RWPE2 (cell line): Measurements from ENCODE around the gene RRP7A.
A peak's percentile ranks its signal among the peaks of the same experiment; 100 is the strongest.

Source experiments
- ATAC-seq: fragments of 200-7000 bp; cut with Tn5 transposase; 3 replicates; pipeline ENCODE4 v1.9.1; 2021; ENCODE audit warnings: low read depth
- DNase-seq: peaks from one replicate; pipeline ENCODE4 v3.0.0-alpha.2; 2020; ENCODE audit warnings: low spot score
- H3K27ac ChIP-seq: fragments of 450-650 bp; 2 replicates; pipeline ENCODE4 v1.5.1; 2017; ENCODE audit warnings: mild to moderate bottlenecking; ENCODE audit not compliant: poor library complexity, severe bottlenecking
- H3K27me3 ChIP-seq: fragments of 250-450 bp; sonication (Bioruptor Pico); 2 replicates; pipeline ENCODE4 v1.5.1; 2021; ENCODE audit warnings: mild to moderate bottlenecking, moderate library complexity; ENCODE audit not compliant: insufficient read depth, poor library complexity, severe bottlenecking
- H3K36me3 ChIP-seq: fragments of 250-450 bp; sonication (Bioruptor Pico); 2 replicates; pipeline ENCODE4 v1.5.1; 2020; ENCODE audit warnings: low read depth, mild to moderate bottlenecking, moderate library complexity
- H3K4me1 ChIP-seq: fragments of 250-450 bp; sonication (Bioruptor Pico); 2 replicates; pipeline ENCODE4 v1.5.1; 2021; ENCODE audit warnings: mild to moderate bottlenecking, moderate library complexity; ENCODE audit not compliant: insufficient read depth, poor library complexity, severe bottlenecking
- H3K4me3 ChIP-seq: fragments of 250-450 bp; sonication (Bioruptor Pico); 2 replicates; pipeline ENCODE4 v1.5.1; 2021; ENCODE audit warnings: mild to moderate bottlenecking, moderate library complexity; ENCODE audit not compliant: severe bottlenecking
- H3K9me3 ChIP-seq: fragments of 250-450 bp; sonication (Bioruptor Pico); 2 replicates; pipeline ENCODE4 v1.5.1; 2021; ENCODE audit warnings: mild to moderate bottlenecking, moderate library complexity; ENCODE audit not compliant: severe bottlenecking
- TF ChIP-seq, protein P1 (sequence below): fragments of 450-650 bp; IDR thresholded peaks from one replicate; pipeline ENCODE4 v1.5.1; 2017; ENCODE audit warnings: mild to moderate bottlenecking, moderate library complexity; ENCODE audit not compliant: poor library complexity, severe bottlenecking

The RRP7A gene

DNA sequence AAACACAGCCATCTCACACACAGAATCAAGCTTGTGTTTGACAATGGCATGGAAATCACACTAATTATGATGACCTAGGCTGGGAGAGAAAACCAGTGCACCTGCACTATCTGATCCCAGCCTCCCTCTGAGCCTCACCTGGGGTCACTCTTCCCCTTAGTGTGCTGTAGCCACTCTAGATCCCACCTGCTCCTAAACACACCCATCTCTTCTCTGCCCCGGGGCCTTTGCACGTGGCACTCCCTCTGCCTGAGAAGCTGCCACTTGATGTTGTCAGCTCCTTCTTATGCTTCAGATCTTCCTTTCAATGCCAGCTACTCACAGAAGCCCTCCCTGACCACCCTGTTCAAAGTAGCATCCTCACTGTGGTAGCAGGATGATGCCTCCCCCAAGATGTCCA is 44.5 kb downstream of the RRP7A start:
- ATAC-seq (no peak), DNase-seq (no peak)
- Histone ChIP-seq H3K9me3 (no peaks in the 10 kb centered on the region), H3K36me3 (no peaks in the 10 kb centered on the region), H3K27ac (no peak overlapping the region), H3K4me1 (no peaks in the 10 kb centered on the region), H3K4me3 (no peak overlapping the region), H3K27me3 (no peaks in the 10 kb centered on the region)
- TF ChIP-seq, protein P1, sequence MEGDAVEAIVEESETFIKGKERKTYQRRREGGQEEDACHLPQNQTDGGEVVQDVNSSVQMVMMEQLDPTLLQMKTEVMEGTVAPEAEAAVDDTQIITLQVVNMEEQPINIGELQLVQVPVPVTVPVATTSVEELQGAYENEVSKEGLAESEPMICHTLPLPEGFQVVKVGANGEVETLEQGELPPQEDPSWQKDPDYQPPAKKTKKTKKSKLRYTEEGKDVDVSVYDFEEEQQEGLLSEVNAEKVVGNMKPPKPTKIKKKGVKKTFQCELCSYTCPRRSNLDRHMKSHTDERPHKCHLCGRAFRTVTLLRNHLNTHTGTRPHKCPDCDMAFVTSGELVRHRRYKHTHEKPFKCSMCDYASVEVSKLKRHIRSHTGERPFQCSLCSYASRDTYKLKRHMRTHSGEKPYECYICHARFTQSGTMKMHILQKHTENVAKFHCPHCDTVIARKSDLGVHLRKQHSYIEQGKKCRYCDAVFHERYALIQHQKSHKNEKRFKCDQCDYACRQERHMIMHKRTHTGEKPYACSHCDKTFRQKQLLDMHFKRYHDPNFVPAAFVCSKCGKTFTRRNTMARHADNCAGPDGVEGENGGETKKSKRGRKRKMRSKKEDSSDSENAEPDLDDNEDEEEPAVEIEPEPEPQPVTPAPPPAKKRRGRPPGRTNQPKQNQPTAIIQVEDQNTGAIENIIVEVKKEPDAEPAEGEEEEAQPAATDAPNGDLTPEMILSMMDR, result no peak

DNA sequence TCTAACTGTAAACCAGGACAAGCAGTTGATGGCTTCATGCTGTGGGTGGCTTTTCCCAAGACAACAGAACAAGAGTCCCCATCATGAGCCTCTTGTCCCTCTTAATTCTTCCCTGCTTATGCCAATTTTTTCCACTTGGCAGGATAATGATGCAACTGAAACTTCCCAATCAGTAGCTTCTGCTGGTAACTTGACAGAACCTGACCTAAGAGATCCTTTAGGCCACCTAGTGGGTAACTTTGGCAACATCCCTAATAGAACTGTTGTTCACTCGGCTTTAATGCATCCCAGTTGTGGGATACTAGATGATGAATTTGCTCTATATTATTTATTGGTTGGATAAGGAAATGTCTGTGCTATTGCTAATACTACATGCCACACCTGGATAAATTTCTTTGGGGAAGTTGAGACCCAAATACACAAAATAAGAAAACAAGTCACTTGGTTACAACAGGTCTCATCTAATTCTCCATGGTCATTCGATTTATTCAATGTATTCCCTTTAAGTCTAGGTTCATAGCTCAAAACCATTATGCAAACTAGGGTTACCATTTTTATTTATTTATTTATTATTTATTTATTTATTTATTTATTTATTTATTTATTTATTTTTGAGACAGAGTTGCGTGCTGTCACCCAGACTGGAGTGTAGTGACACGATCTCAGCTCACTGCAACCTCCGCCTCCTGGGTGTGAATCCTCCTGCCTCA is 46.0 kb downstream of the RRP7A start:
- DNase-seq, result no peak

DNA sequence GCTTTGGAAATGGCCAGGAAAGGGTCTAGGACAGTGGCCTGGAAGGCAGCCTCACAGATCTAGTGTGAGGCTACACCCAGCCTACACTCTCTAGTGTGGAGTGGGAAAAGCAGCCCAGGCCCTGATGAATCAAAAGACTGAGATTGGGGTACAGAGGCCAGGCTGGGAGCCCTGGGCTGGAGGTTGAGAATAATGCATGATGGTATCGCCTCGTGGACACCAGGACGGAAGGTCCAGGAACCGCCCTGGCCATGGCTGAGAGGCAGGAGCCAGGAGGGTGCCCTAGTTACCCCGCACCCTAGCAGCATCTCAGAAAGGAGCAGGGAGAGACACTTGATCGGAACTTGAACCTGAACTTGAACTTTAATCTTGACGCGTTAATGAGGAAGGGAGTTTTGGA is 46.9 kb downstream of the RRP7A start:
- Histone ChIP-seq H3K27me3 (no peaks in the 10 kb centered on the region), H3K4me1 (no peaks in the 10 kb centered on the region), H3K36me3 (no peaks in the 10 kb centered on the region), H3K9me3 (no peaks in the 10 kb centered on the region), H3K4me3 (no peak overlapping the region), H3K27ac (no peak overlapping the region)
- TF ChIP-seq, protein P1, result no peak
- DNase-seq, result no peak
- ATAC-seq, result no peak

More for the DNA sequence above, 46.0 kb downstream of the RRP7A start:
- TF ChIP-seq, protein P1, result peak; percentile 71
- Histone ChIP-seq H3K4me1 (no peaks in the 10 kb centered on the region), H3K36me3 (no peaks in the 10 kb centered on the region), H3K27me3 (no peaks in the 10 kb centered on the region), H3K4me3 (no peak overlapping the region), H3K27ac (no peak overlapping the region), H3K9me3 (no peaks in the 10 kb centered on the region)
- ATAC-seq, result peak; percentile 86

DNA sequence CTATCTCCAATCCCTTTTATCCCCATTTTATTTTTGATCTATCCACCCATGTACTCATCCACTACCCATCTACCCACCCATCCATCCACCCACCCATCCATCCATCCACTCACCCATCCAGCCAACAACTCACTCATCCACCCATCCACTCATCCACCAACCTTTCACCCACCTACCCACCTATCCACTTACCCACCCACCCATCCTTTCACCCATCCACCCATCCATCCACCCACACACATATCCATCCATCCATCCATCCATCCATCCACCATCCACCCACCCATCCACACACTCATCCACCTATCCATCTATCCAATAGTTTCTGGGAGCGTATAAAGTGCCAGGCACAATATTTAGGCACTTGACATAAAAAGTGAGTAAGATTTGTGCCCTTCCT is 48.2 kb downstream of the RRP7A start:
- ATAC-seq, result no peak

More for the DNA sequence above, 48.2 kb downstream of the RRP7A start:
- H3K36me3 ChIP-seq, result no peaks in the 10 kb centered on the region
- no peak overlapping the region for H3K27ac ChIP-seq
- TF ChIP-seq, protein P1, result no peak
- no peaks in the 10 kb centered on the region for H3K27me3 ChIP-seq
- H3K4me1 ChIP-seq, result no peaks in the 10 kb centered on the region
- no peak overlapping the region for H3K4me3 ChIP-seq
- no peak for DNase-seq
- H3K9me3 ChIP-seq, result no peaks in the 10 kb centered on the region
